HG03342 (cell line): Measurements from ENCODE around the gene ASMTL.
"Not testable (repeated sequence)": the region's sequence is repeated elsewhere in the genome, so short reads cannot be mapped to it uniquely, and the experiment has no call there.

Source experiments
- ATAC-seq: cut with Tn5 transposase; IDR thresholded peaks from one replicate; pipeline ENCODE4 v1.9.1; 2021; ENCODE audit warnings: mild to moderate bottlenecking, moderate library complexity; ENCODE audit not compliant: unreplicated experiment

ASMTL gene

GRCh38 chrX:1440506-1440905, 12.2 kb downstream of the ASMTL start:
- no peak for ATAC-seq

- no peak for ATAC-seq
Observed at GRCh38 chrX:1435241-1435895, 17.3 kb downstream of the ASMTL start.

- ATAC-seq, result no peak
Observed at GRCh38 chrX:1434871-1435240, 17.9 kb downstream of the ASMTL start.

GRCh38 chrX:1433646-1434357, 18.9 kb downstream of the ASMTL start:
- ATAC-seq, result no peak

DNA sequence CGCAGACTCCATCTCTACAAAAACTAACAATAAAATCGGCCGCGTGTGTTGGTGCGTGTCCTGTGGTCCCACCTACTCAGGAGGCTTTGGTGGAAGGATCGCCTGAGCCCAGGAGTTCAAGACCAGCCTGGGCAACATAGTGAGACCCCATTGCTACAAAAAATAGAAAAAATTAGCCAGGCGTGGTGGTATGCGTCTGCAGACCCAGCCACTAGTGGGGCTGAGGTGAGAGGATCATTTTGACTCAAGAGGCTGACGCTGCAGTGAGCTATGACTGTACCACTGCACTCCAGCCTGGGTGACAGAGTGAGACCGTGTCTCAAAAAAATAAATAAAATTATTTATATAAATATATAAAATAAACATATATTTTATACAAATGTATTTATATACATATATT, 22.3 kb downstream of the ASMTL start:
- peak; percentile 65 for ATAC-seq

DNA sequence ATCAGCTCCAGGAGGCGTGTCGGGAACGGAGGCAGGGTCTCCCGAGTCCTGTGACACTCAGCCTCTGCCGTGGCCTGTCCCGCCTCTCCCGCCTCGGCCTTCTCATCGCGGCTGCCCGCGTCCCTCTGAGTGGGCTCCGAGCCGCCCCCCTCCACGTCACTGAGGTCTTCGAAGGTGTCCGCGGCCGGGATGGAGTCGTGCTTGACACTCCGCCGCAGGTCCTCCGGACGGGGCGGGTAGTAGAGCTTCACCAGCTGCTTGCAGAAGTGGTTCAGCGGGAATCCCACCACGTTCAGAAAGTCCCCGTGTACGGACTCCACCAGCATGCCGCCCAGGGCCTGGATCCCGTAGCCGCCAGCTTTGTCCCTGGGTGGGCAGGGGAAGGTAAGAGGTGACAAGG, 25.0 kb downstream of the ASMTL start:
- no peak for ATAC-seq

DNA sequence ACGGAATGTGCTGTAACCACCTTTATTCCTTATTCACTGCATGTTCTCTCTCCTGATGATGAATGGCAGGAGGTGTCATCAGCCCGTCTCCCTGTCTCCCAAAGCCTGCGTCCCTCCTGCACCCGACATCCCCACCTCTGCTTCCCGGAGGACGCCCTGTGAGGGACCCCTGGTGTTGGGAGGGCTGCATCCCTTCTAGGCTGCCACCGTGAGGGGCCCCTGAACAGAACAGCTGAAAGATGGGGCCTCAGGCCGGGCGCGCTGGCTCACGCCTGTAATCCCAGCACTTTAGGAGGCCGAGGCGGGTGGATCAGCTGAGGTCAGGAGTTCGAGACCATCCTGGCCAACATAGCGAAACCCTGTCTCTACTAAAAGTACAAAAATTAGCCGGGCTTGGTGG, 26.4 kb downstream of the ASMTL start:
- not testable (repeated sequence) for ATAC-seq

- ATAC-seq, result no peak
Observed at GRCh38 chrX:1425381-1425780, 27.3 kb downstream of the ASMTL start.

DNA sequence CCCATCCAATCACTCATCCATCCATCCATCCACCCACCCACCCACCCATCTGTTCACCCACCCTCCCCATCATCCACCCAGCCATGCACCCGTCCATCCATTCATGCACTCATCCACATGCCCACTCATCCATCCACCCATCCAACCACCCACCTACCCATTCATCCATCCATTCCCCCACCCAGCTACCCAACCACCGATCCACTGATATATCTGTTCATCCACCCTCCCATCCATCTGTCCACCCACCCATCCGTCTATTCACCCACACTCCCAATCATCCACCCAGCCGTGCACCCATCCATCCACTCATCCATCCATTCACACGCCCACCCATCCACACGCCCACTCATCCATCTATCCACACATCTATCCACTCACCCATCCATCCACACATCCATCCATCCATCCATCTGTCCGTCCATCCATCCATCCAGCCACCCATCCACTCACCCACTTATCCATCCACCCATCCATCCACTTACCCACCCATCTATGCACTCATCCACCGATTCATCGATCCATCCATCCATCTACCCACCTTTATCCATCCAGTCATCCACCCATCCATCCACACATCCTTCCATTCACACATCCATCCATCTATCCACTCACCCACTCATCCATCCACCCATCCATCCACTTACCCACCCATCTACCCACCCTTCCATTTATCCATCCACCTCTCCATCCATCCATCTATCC, 28.4 kb downstream of the ASMTL start:
- no peak for ATAC-seq

DNA sequence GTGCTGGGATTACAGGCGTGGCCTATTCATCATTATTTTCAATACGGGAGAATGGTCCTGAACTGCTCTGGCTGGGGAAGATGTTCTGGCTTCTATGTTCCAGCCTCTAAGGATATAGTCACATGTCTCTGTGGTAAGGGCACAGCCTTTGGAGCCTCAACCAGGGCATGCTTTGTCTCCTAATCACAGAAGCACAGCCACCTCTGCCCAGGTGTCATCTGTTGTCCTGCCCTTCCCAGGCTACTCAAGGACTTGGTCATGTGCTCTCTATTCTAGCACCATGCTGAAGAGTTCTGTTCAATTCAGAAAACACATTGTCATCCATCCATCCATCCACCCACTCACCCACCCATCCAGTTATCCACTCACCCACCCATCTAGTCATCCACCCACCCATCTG, 29.5 kb downstream of the ASMTL start:
- no peak for ATAC-seq

- ATAC-seq, result no peak
Observed at GRCh38 chrX:1422135-1422465, 30.6 kb downstream of the ASMTL start.

- no peak for ATAC-seq
Observed at GRCh38 chrX:1421433-1422134, 31.1 kb downstream of the ASMTL start.

- ATAC-seq, result no peak
Observed at GRCh38 chrX:1420371-1420770, 32.3 kb downstream of the ASMTL start.

DNA sequence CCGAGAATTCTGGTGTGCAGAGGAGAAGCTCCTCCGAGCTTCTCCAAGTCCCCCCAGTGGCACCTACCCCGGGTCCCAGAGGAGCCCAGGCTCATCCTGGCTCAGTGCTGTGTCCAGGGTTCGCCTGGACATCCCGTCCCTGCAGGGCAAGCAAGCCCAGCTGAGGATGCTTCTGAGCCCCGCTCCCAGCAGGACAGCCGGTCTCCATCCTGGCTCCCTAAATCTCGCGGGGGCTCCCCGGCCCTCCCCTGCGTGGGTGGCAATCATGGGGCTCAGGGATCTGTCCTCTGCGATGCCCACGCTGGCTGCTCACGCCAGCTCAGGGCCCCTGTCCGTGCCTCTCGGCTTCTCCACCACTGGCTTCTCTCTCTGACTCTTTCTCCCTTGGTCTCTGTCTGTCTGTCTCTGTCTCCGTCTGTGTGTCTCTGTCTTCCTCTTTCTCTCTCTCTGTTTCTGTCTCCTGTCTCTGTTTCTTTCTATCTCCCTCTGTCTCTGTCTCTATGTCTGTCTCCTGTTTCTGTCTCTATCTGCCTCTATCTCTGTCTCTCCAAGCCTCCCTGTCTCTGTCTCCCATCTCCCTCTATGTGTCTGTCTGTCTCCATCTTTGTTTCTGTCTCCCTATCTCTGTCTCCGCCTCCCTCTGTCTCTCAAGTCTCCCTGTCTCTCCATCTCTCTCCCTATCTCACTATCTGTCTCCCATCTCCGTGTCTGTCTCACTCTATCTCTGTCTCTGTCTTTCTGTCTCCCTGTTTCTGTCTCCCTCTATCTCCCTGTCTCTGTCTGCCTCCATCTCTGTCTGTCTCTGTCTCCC, 33.0 kb downstream of the ASMTL start:
- ATAC-seq, result no peak

DNA sequence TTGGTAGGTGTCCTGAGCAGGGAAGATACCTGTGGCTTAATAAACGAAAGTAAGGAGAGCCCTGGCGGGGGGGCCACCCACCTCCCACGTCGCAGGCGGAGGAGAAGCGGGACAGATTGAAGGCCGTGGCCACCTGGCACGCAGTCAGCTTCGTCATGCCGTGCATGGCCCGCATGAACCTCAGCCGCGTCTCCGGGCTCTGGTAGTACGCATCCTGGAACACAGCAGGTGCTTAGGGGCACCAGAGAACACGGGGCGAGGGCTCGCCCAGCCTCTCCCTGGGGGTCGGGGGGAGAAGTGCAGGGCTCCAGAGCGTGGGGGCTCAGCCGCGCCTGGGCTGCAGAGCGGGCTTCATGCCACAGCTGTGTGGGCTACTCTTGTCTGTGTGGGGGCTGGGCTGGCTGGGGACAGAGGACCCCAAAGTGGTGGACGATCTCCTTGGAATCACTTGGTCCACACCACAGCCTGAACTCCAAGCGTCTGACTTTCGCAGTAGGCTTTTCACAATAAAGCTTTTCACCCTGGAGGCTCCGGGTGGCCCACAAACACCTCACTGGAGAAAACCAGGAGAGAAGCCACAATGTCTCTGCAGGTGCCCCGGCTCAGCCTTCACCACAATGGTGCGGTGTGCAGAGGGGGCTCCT, 33.7 kb downstream of the ASMTL start:
- no peak for ATAC-seq

- no peak for ATAC-seq
Observed at GRCh38 chrX:1417921-1418771, 34.6 kb downstream of the ASMTL start.

DNA sequence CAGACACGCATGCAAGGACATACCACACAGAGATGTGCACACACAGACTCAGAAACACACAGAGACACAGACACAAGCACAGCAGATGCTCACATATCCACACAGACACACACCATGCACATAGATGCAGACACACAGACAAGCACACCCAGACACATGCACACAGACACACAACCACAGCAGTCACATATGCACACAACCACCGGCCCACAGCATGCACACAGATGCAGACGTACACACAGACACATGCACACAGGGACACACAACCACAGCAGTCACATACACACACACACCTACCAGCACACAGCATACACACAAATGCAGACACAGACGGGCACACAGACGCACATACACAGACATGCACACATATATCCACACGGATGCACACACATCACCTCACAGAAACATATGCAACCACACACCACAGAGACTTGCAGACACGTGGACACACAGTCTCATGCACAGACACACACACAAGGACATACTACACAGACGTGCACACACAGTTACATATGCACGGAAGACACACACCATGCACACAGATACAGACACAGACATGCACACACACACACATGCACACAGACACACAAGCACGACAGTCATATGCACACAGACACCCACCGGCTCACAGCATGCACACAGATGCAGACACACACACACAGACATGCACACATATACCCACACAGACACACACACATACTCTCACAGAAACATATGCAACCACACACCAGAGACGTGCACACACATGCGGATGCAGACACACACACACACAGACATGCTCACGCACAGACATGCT, 35.5 kb downstream of the ASMTL start:
- no peak for ATAC-seq

DNA sequence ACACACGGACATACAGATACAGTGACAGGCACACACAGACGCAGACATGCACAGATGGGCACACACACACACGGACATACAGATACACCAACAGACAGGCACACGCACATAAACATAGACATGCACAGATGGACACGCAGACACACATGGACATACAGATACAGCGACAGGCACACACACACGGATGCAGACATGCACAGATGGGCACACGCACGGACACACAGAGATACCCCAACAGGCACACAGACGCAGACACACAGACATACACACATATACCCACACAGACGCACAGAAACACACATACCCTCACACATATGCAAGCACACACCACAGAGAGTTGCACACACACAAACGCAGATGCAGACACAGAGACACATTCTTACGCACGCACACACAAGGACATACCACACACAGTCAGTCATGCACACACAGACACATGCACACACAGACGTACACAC, 36.4 kb downstream of the ASMTL start:
- no peak for ATAC-seq
